ENCODE data around the gene CD99L2.

CD99L2 gene

DNA sequence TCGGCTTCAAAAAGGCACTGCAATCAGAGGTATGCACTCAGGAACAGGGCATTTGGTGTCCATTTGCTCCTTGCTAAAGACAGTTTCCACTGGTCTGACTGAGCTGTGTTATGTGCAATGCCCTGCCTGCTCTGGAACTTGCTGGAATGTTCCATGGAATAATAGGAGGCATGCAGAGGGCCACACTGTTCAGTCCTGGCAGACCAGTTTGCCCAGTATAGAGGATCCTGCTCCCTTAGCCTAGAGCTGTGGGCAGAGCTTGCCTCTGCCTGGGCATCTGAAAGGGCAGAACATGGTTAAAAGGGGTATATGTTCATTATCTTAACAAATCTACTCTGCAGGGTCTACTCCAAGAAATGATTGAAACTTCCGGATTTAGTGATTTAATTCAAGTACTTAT is 27.8 kb upstream of the CD99L2 start:
- CTCF ChIA-PET = interaction anchor here (0.5 kb wide), 1 partner anchor 14 kb away, joined by 4 read pairs; no protein-coding TSS in a partner anchor
- TF ChIP-seq NFRKB (IDR thresholded peaks at IDR 0.05) (no peak), CTBP1 (IDR thresholded peaks at IDR 0.05; ENCODE audit: borderline replicate concordance) (no peak), TARDBP (IDR thresholded peaks at IDR 0.05) (no peak), SP1 (IDR thresholded peaks at IDR 0.05) (no peak), FOXK2 (IDR thresholded peaks at IDR 0.05) (no peak), HDGF (IDR thresholded peaks at IDR 0.05; ENCODE audit: borderline replicate concordance) (no peak), LEF1 (IDR thresholded peaks at IDR 0.05; ENCODE audit: borderline replicate concordance) (no peak), FOXM1 (IDR thresholded peaks at IDR 0.05; ENCODE audit: borderline replicate concordance) (no peak), ARNT (IDR thresholded peaks at IDR 0.05) (no peak)
- DNase-seq (ENCODE audit: extremely low spot score) = no peak
- POLR2A ChIA-PET = no interaction called here

DNA sequence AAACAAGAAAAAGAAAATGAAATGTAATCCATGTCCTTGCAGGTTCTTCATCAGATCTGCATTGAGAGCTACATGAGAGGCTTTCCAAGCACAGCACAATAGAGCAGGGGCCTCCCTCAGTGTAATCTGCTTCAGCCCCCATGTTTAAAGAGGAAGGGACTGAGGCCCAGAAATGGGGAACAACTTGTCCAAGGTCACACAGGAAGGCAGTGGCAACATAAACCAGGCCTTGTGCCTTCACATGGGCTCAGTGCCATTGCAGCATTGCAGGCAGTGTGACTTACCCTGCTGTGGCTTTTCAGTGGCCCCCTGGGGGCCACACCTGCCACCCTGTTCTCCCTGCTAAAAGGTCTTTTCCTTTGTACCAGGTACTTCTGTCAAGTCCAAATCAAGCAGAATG is 20.9 kb upstream of the CD99L2 start:
- ChIA-PET POLR2A (no interaction called here), CTCF (no interaction called here)
- no peak for TF ChIP-seq CTBP1 (IDR thresholded peaks at IDR 0.05; ENCODE audit: borderline replicate concordance)
- no peak for TF ChIP-seq FOXM1 (IDR thresholded peaks at IDR 0.05; ENCODE audit: borderline replicate concordance)
- TF ChIP-seq L3MBTL2 (conservative IDR thresholded peaks at IDR 0.05) = no peak
- no peak for TF ChIP-seq SP1 (IDR thresholded peaks at IDR 0.05)
- no peak for TF ChIP-seq ZNF384 (IDR thresholded peaks at IDR 0.05)
- no peak for TF ChIP-seq SUZ12 (IDR thresholded peaks at IDR 0.05)
- no peak for TF ChIP-seq HDGF (IDR thresholded peaks at IDR 0.05; ENCODE audit: borderline replicate concordance)
- no peak for TF ChIP-seq LEF1 (IDR thresholded peaks at IDR 0.05; ENCODE audit: borderline replicate concordance)
- TF ChIP-seq FOXK2 (IDR thresholded peaks at IDR 0.05) = no peak
- TF ChIP-seq ARNT (IDR thresholded peaks at IDR 0.05) = no peak
- no peak for TF ChIP-seq TARDBP (IDR thresholded peaks at IDR 0.05)
- TF ChIP-seq, protein P1, sequence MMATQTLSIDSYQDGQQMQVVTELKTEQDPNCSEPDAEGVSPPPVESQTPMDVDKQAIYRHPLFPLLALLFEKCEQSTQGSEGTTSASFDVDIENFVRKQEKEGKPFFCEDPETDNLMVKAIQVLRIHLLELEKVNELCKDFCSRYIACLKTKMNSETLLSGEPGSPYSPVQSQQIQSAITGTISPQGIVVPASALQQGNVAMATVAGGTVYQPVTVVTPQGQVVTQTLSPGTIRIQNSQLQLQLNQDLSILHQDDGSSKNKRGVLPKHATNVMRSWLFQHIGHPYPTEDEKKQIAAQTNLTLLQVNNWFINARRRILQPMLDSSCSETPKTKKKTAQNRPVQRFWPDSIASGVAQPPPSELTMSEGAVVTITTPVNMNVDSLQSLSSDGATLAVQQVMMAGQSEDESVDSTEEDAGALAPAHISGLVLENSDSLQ (IDR thresholded peaks at IDR 0.05) = no peak
- no peak for TF ChIP-seq FOXA1 (IDR thresholded peaks at IDR 0.05)
- no peak for DNase-seq (ENCODE audit: extremely low spot score)

DNA sequence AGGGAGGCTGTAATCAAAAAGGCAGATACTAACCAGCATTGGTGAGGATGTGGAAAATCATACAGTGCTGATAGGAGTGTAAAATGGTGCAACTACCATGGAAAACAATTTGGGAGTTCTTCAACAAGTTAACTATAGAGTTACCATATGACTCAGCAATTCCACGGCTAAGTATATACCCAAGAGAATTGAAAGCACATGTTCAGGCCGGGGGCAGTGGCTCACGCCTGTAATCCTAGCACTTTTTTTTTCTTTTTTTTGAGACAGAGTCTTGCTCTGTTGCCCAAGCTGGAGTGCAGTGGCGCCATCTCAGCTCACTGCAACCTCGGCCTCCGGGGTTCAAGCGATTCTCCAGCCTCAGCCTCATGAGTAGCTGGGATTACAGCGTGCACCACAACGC is 15.0 kb upstream of the CD99L2 start:
- POLR2A ChIA-PET = no interaction called here
- DNase-seq (ENCODE audit: extremely low spot score) = no peak
- TF ChIP-seq ZNF384 (IDR thresholded peaks at IDR 0.05) = 0 out of 2 replicates have a peak, but pooled peaks have one; percentile 14
- no peak for TF ChIP-seq NFRKB (IDR thresholded peaks at IDR 0.05)
- no peak for TF ChIP-seq SP1 (IDR thresholded peaks at IDR 0.05)
- CTCF ChIA-PET = no interaction called here

DNA sequence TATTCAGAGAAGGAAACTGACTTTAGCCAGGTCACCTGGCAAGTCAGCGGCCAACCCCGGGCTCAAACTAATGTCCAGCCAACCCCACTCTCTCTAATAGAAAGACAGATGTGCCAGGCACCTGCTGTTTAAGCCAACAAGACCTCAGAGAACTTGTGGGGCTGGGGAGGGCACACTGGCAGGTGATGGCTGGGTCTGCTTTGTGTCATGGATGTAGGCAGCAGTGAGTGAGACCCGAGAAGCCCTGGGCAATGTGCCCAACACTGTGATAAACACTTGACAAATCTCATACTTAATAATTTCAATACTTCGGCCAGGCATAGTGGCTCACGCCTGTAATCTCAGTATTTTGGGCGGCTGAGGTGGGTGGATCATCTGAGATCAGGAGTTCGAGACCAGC is 9.0 kb upstream of the CD99L2 start:
- POLR2A ChIA-PET = no interaction called here
- no peak for DNase-seq (ENCODE audit: extremely low spot score)
- TF ChIP-seq ARNT (IDR thresholded peaks at IDR 0.05) (no peak), TARDBP (IDR thresholded peaks at IDR 0.05) (no peak), BHLHE40 (IDR thresholded peaks at IDR 0.05; ENCODE audit: borderline replicate concordance) (no peak), FOXM1 (IDR thresholded peaks at IDR 0.05; ENCODE audit: borderline replicate concordance) (no peak), ZNF384 (IDR thresholded peaks at IDR 0.05) (no peak), ELF4 (IDR thresholded peaks at IDR 0.05) (no peak), NFRKB (IDR thresholded peaks at IDR 0.05) (no peak), FOXK2 (IDR thresholded peaks at IDR 0.05) (no peak), HDGF (IDR thresholded peaks at IDR 0.05; ENCODE audit: borderline replicate concordance) (no peak), CTBP1 (IDR thresholded peaks at IDR 0.05; ENCODE audit: borderline replicate concordance) (no peak), LEF1 (IDR thresholded peaks at IDR 0.05; ENCODE audit: borderline replicate concordance) (no peak), SP1 (IDR thresholded peaks at IDR 0.05) (no peak)
- TF ChIP-seq, protein P1 (IDR thresholded peaks at IDR 0.05) = no peak
- CTCF ChIA-PET = no interaction called here

DNA sequence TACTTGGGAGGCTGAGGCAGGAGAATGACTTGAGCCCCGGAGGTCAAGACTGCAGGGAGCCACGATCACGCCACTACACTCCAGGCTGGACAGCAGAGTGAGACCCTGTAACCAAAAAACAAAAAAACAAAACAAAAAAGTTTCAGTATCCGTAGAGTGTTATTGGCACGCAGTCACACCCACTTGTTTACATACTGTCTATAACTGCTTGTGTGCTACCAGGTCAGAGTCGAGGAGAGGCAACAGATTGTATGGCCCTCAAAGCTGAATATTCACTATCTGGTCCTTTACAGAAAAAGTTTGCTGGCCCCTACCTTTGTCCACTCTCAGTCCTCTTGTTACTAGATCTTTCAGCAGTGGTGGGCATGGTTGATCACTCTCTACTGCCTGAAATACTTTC is 8.2 kb upstream of the CD99L2 start:
- TF ChIP-seq NFRKB (IDR thresholded peaks at IDR 0.05) (no peak), ZNF384 (IDR thresholded peaks at IDR 0.05) (no peak), HDGF (IDR thresholded peaks at IDR 0.05; ENCODE audit: borderline replicate concordance) (no peak), FOXM1 (IDR thresholded peaks at IDR 0.05; ENCODE audit: borderline replicate concordance) (no peak), TARDBP (IDR thresholded peaks at IDR 0.05) (no peak), L3MBTL2 (conservative IDR thresholded peaks at IDR 0.05) (no peak), SP1 (IDR thresholded peaks at IDR 0.05) (no peak), SUZ12 (IDR thresholded peaks at IDR 0.05) (no peak), CTBP1 (IDR thresholded peaks at IDR 0.05; ENCODE audit: borderline replicate concordance) (no peak), ARNT (IDR thresholded peaks at IDR 0.05) (no peak), LEF1 (IDR thresholded peaks at IDR 0.05; ENCODE audit: borderline replicate concordance) (no peak), FOXK2 (IDR thresholded peaks at IDR 0.05) (no peak), ELF4 (IDR thresholded peaks at IDR 0.05) (no peak), FOXA1 (IDR thresholded peaks at IDR 0.05) (no peak), BHLHE40 (IDR thresholded peaks at IDR 0.05; ENCODE audit: borderline replicate concordance) (no peak)
- TF ChIP-seq, protein P1 (IDR thresholded peaks at IDR 0.05) = no peak
- ChIA-PET CTCF (no interaction called here), POLR2A (no interaction called here)
- DNase-seq (ENCODE audit: extremely low spot score) = no peak

DNA sequence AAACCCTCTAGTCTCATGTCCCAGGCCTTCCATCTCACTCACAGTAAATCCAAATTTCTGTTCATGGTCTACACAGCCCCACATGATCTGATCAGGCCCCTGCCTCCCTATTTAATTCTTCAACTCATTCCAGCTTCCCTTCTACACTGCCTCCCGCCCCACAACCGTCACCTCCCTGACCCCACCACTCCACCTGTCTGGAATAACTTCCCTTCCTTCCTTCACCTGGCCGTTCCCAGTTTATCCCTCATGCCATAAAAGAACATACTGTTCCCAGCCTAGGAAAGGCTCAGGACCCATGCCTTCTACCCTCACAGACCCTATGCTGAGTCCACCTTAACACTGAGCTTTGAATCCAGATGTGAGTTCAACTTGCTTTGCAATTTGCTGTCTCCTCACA is 6.8 kb upstream of the CD99L2 start:
- ChIA-PET CTCF (no interaction called here), POLR2A (no interaction called here)
- no peak for DNase-seq (ENCODE audit: extremely low spot score)
- no peak for TF ChIP-seq ZNF384 (IDR thresholded peaks at IDR 0.05)
- no peak for TF ChIP-seq HDGF (IDR thresholded peaks at IDR 0.05; ENCODE audit: borderline replicate concordance)
- TF ChIP-seq L3MBTL2 (conservative IDR thresholded peaks at IDR 0.05) = no peak
- TF ChIP-seq LEF1 (IDR thresholded peaks at IDR 0.05; ENCODE audit: borderline replicate concordance) = no peak
- no peak for TF ChIP-seq NFRKB (IDR thresholded peaks at IDR 0.05)
- TF ChIP-seq FOXM1 (IDR thresholded peaks at IDR 0.05; ENCODE audit: borderline replicate concordance) = no peak
- no peak for TF ChIP-seq ELF4 (IDR thresholded peaks at IDR 0.05)
- no peak for TF ChIP-seq FOXA1 (IDR thresholded peaks at IDR 0.05)
- TF ChIP-seq, protein P1 (IDR thresholded peaks at IDR 0.05) = no peak
- TF ChIP-seq BHLHE40 (IDR thresholded peaks at IDR 0.05; ENCODE audit: borderline replicate concordance) = no peak
- TF ChIP-seq TARDBP (IDR thresholded peaks at IDR 0.05) = no peak
- TF ChIP-seq SUZ12 (IDR thresholded peaks at IDR 0.05) = no peak
- no peak for TF ChIP-seq FOXK2 (IDR thresholded peaks at IDR 0.05)
- TF ChIP-seq SP1 (IDR thresholded peaks at IDR 0.05) = no peak
- TF ChIP-seq ARNT (IDR thresholded peaks at IDR 0.05) = no peak
- TF ChIP-seq CTBP1 (IDR thresholded peaks at IDR 0.05; ENCODE audit: borderline replicate concordance) = no peak
